GM23338 (cell line): Measurements from ENCODE around the gene FARS2. TPM values are rescaled to one million over a fixed set of nuclear protein-coding genes. Genes with fewer than 3 reads are reported as not detected.

Source experiments
- ATAC-seq: fragments of 200-7000 bp; cut with Tn5 transposase; 3 replicates; pipeline ENCODE4 v1.9.1; 2020
- DNase-seq: peaks from one replicate; pipeline ENCODE4 v3.0.0-alpha.2; 2015; ENCODE audit warnings: low spot score
- H2AFZ ChIP-seq: fragments of 200-600 bp; sonication (generic); 2 replicates; pipeline ENCODE4 v1.8.0; 2016; ENCODE audit warnings: antibody characterized with exemption, mild to moderate bottlenecking, moderate library complexity
- H3F3A ChIP-seq: fragments of 200-600 bp; sonication (generic); replicated peaks from 2 replicates; pipeline ENCODE4 v1.8.0; 2017; ENCODE audit warnings: antibody characterized with exemption, mixed run types, low read depth
- H3K27ac ChIP-seq: fragments of 200-600 bp; sonication (generic); 2 replicates; pipeline ENCODE4 v1.6.1; 2016; ENCODE audit warnings: low read depth
- H3K27me3 ChIP-seq: fragments of 200-600 bp; sonication (generic); 2 replicates; pipeline ENCODE4 v1.8.0; 2016; ENCODE audit warnings: mild to moderate bottlenecking, mixed run types, moderate library complexity; ENCODE audit not compliant: insufficient read depth
- H3K36me3 ChIP-seq: fragments of 200-600 bp; sonication (generic); 2 replicates; pipeline ENCODE4 v1.8.0; 2016; ENCODE audit warnings: mild to moderate bottlenecking; ENCODE audit not compliant: insufficient read depth
- H3K4me1 ChIP-seq: fragments of 200-600 bp; sonication (generic); 2 replicates; pipeline ENCODE4 v1.8.0; 2016; ENCODE audit warnings: mild to moderate bottlenecking, moderate library complexity; ENCODE audit not compliant: insufficient read depth
- H3K4me2 ChIP-seq: fragments of 200-600 bp; sonication (generic); 2 replicates; pipeline ENCODE4 v1.7.1; 2017; ENCODE audit warnings: mixed run types
- H3K4me3 ChIP-seq: fragments of 200-600 bp; sonication (generic); 2 replicates; pipeline ENCODE4 v1.6.1; 2016; ENCODE audit warnings: mixed run types
- H3K79me2 ChIP-seq: fragments of 200-600 bp; sonication (generic); replicated peaks from 2 replicates; pipeline ENCODE4 v1.8.0; 2017; ENCODE audit warnings: mild to moderate bottlenecking; ENCODE audit not compliant: insufficient read depth
- H3K9me2 ChIP-seq: fragments of 200-600 bp; sonication (generic); 2 replicates; pipeline ENCODE4 v1.8.0; 2017; ENCODE audit not compliant: insufficient read depth
- H4K20me1 ChIP-seq: fragments of 200-600 bp; sonication (generic); replicated peaks from 2 replicates; pipeline ENCODE4 v1.8.0; 2017; ENCODE audit warnings: mild to moderate bottlenecking; ENCODE audit not compliant: insufficient read depth
- H3K27ac Mint-ChIP-seq: 2 replicates; pipeline ENCODE4 v1.8.0; 2020; ENCODE audit warnings: inconsistent platforms, mild to moderate bottlenecking, moderate library complexity, mixed read lengths
- H3K27me3 Mint-ChIP-seq: 3 replicates; pipeline ENCODE4 v1.8.0; 2022; ENCODE audit warnings: low read depth, mild to moderate bottlenecking, moderate library complexity, mixed read lengths, inconsistent platforms; ENCODE audit not compliant: insufficient read depth, poor library complexity
- H3K36me3 Mint-ChIP-seq: 3 replicates; pipeline ENCODE4 v1.8.0; 2021; ENCODE audit warnings: low read depth, mild to moderate bottlenecking, inconsistent platforms, moderate library complexity, mixed read lengths
- H3K4me1 Mint-ChIP-seq: 3 replicates; pipeline ENCODE4 v1.8.0; 2020; ENCODE audit warnings: mild to moderate bottlenecking, inconsistent platforms, mixed read lengths
- H3K4me3 Mint-ChIP-seq: 3 replicates; pipeline ENCODE4 v1.8.0; 2021; ENCODE audit warnings: moderate library complexity, mild to moderate bottlenecking, inconsistent platforms, mixed read lengths
- H3K9me3 Mint-ChIP-seq: 3 replicates; pipeline ENCODE4 v1.8.0; 2020; ENCODE audit warnings: moderate library complexity, mild to moderate bottlenecking, inconsistent platforms, mixed read lengths
- CREB1 ChIP-seq: fragments of 250-450 bp; sonication (Bioruptor Pico); IDR thresholded peaks from 2 replicates; pipeline ENCODE4 v1.5.0; 2020; ENCODE audit warnings: low read depth, mild to moderate bottlenecking, moderate library complexity
- CTCF ChIP-seq, 2 experiments: fragments of 200-600 bp in 1 of 2; sonication (generic) in 1 of 2; conservative IDR thresholded peaks; 2 replicates each; pipeline versions ENCODE4 v1.5.1 to v1.6.1; 2016 to 2017; ENCODE audit warnings: antibody characterized with exemption in 2 of 2, low read depth in 2 of 2, mild to moderate bottlenecking in 2 of 2, moderate library complexity in 1 of 2
- ETS1 ChIP-seq: IDR thresholded peaks from 2 replicates; pipeline ENCODE4 v1.6.1; 2016; ENCODE audit warnings: antibody characterized with exemption
- EZH2 ChIP-seq: fragments of 200-600 bp; sonication (generic); IDR thresholded peaks from one replicate; pipeline ENCODE4 v1.8.0; 2017; ENCODE audit warnings: antibody characterized with exemption, mild to moderate bottlenecking, low read depth; ENCODE audit not compliant: unreplicated experiment
- EZH2phosphoT487 ChIP-seq: fragments of 200-600 bp; sonication (generic); IDR thresholded peaks from one replicate; pipeline ENCODE4 v1.8.1; 2018; ENCODE audit warnings: antibody characterized with exemption; ENCODE audit not compliant: unreplicated experiment
- JUNB ChIP-seq: IDR thresholded peaks from one replicate; pipeline ENCODE4 v1.6.1; 2016; ENCODE audit warnings: antibody characterized with exemption; ENCODE audit not compliant: unreplicated experiment
- NANOG ChIP-seq: IDR thresholded peaks from 2 replicates; pipeline ENCODE4 v1.6.1; 2016; ENCODE audit warnings: antibody characterized with exemption, borderline replicate concordance
- POLR2AphosphoS5 ChIP-seq: IDR thresholded peaks from 2 replicates; pipeline ENCODE4 v1.6.1; 2016; ENCODE audit warnings: antibody characterized with exemption, low read depth
- REST ChIP-seq: IDR thresholded peaks from one replicate; pipeline ENCODE4 v1.6.1; 2018; ENCODE audit warnings: antibody characterized with exemption; ENCODE audit not compliant: unreplicated experiment
- STAT1 ChIP-seq: IDR thresholded peaks from one replicate; pipeline ENCODE4 v1.6.1; 2016; ENCODE audit warnings: antibody characterized with exemption; ENCODE audit not compliant: unreplicated experiment
- ZNF114 ChIP-seq: fragments of 250-450 bp; sonication (Bioruptor Pico); IDR thresholded peaks from 2 replicates; pipeline ENCODE4 v1.5.0; 2020; ENCODE audit warnings: mild to moderate bottlenecking, moderate library complexity
- ZNF331 ChIP-seq: fragments of 250-450 bp; sonication (Bioruptor Pico); IDR thresholded peaks from 2 replicates; pipeline ENCODE4 v1.5.0; 2020; ENCODE audit warnings: low read depth, mild to moderate bottlenecking, moderate library complexity
- ZNF462 ChIP-seq: fragments of 250-450 bp; sonication (Bioruptor Pico); IDR thresholded peaks from 2 replicates; pipeline ENCODE4 v1.5.0; 2020; ENCODE audit warnings: mild to moderate bottlenecking, moderate library complexity
- polyA plus RNA-seq: library from polyadenylated mRNA; unstranded; fragments of >200 nt; fragmentation: Nextera tagmentation; extraction: Ambion mirVana; gene quantifications from 2 replicates; pipeline ENCODE4 v1.2.1, GENCODE V29; 2016
- total RNA-seq: library from RNA; depleted of rRNA; stranded (reverse); fragments of >200 nt; shearing (Covaris generic); gene quantifications from 2 replicates; pipeline ENCODE4 v1.2.3, GENCODE V29; 2014

FARS2 gene
- total and polyA plus RNA-seq, 2 experiments from 2014 or later: 7.6 to 19.0 TPM

- H2AFZ ChIP-seq: no peak overlapping the region
- no peaks in the 10 kb centered on the region for H3F3A ChIP-seq
- Mint-ChIP-seq H3K27me3 (no peaks in the 10 kb centered on the region), H3K9me3 (no peaks in the 10 kb centered on the region), H3K27ac (peak overlapping the region; percentile 65; the same call in 1 of the 2 replicates), H3K4me1 (peaks cover 24% of the 10 kb centered on the region), H3K4me3 (no peak overlapping the region), H3K36me3 (no peaks in the 10 kb centered on the region)
- no peaks in the 10 kb centered on the region for H3K27me3 ChIP-seq
- no peaks in the 10 kb centered on the region; the same call in none of the 2 replicates for H3K4me1 ChIP-seq
- H4K20me1 ChIP-seq: no peaks in the 10 kb centered on the region; the same call in 1 of the 2 replicates
- H3K79me2 ChIP-seq: no peaks in the 10 kb centered on the region
- no peak overlapping the region for H3K4me2 ChIP-seq
- H3K4me3 ChIP-seq: no peak overlapping the region
- no peaks in the 10 kb centered on the region for H3K36me3 ChIP-seq
- H3K9me2 ChIP-seq: no peaks in the 10 kb centered on the region
- DNase-seq (no peak), ATAC-seq (peak; percentile 28; the same call in 1 of the 3 replicates)
- no peak for TF ChIP-seq CTCF (conservative IDR thresholded peaks at IDR 0.05; ENCODE audit: low read depth in 2 of 2)
- no peak for TF ChIP-seq ETS1
- no peak for TF ChIP-seq JUNB
- TF ChIP-seq ZNF462 (CRISPR knock-in tag): no peak
- no peak for TF ChIP-seq REST
- TF ChIP-seq EZH2: no peak
- no peak for TF ChIP-seq ZNF114 (CRISPR knock-in tag)
- no peak for TF ChIP-seq EZH2phosphoT487
- TF ChIP-seq ZNF331: no peak
- TF ChIP-seq STAT1: no peak
- TF ChIP-seq NANOG: no peak
- TF ChIP-seq CREB1 (CRISPR knock-in tag): no peak
- TF ChIP-seq POLR2AphosphoS5: no peak
- no peak overlapping the region for H3K27ac ChIP-seq
Observed at GRCh38 chr6:5457041-5457440, 195.7 kb downstream of the FARS2 start.
